ENCODE measurements around the gene MACROD2. TPM values are rescaled to one million over a fixed set of nuclear protein-coding genes. Genes with fewer than 3 reads are reported as not detected.

MACROD2 gene
- total RNA-seq (2022; extraction: Qiagen RNA extraction) = 0.23 to 0.92 TPM (median 0.61 TPM) in 5 replicates

GRCh38 chr20:13995086-13995665 lies at the start of gene MACROD2:
Gene MACROD2, plus strand, starts transcription at chr20:13995516.

GRCh38 chr20:13990465-13990864 lies 4.9 kb upstream of the MACROD2 start, which contains the start of gene SEL1L2:
Gene SEL1L2, minus strand, starts transcription at chr20:13990614. Its CDS starts 80 bp downstream, at chr20:13990534.

GRCh38 chr20:14337400-14338171 lies 342.3 kb downstream of the MACROD2 start, which contains the start of gene FLRT3:
Gene FLRT3, minus strand, starts transcription at chr20:14337612. Its CDS starts 10,106 bp downstream, at chr20:14327506.

Other genes starting within 250 kb of the MACROD2 start
- gene ESF1, start 210.6 kb upstream of the MACROD2 start, total RNA-seq (2022; extraction: Qiagen RNA extraction) = 19.9 to 34.5 TPM (median 22.4 TPM) in 5 replicates
- gene NDUFAF5, start 210.5 kb upstream of the MACROD2 start, total RNA-seq (2022; extraction: Qiagen RNA extraction) = 30.5 to 34.2 TPM (median 32.6 TPM) in 5 replicates
- gene SEL1L2, start 4.9 kb upstream of the MACROD2 start, total RNA-seq (2022; extraction: Qiagen RNA extraction) = not detected in 5 replicates

Measured in A549 treated with CORT108297 at 1 μM for 4 hours (cell line).